SK-N-SH treated with all-trans-retinoic acid at 6 μM for 48 hours (cell line): ENCODE measurements around the gene WDFY2.

ENCODE experiments used
- ATAC-seq: fragments of 200-7000 bp; cut with Tn5 transposase; 3 replicates; pipeline ENCODE4 v1.9.1; 2020; ENCODE audit warnings: mild to moderate bottlenecking, moderate library complexity
- ARNTL ChIP-seq: fragments of 450-650 bp; formaldehyde crosslinking; IDR thresholded peaks from 2 replicates; pipeline ENCODE4 v1.5.0; 2020; ENCODE audit warnings: low read depth, mild to moderate bottlenecking, moderate library complexity, borderline replicate concordance
- BACH2 ChIP-seq: fragments of 250-450 bp; sonication (Bioruptor Pico); IDR thresholded peaks from 2 replicates; pipeline ENCODE4 v1.9.0; 2021; ENCODE audit warnings: mild to moderate bottlenecking, borderline replicate concordance
- CSDC2 ChIP-seq: fragments of 250-450 bp; sonication (Bioruptor Pico); IDR thresholded peaks from 2 replicates; pipeline ENCODE4 v1.5.0; 2020; ENCODE audit warnings: mild to moderate bottlenecking, moderate library complexity
- ESRRG ChIP-seq: fragments of 250-450 bp; sonication (Bioruptor Pico); IDR thresholded peaks from 2 replicates; pipeline ENCODE4 v1.6.1; 2021; ENCODE audit warnings: mild to moderate bottlenecking
- GLIS3 ChIP-seq: fragments of 250-450 bp; sonication (Bioruptor Pico); IDR thresholded peaks from 2 replicates; pipeline ENCODE4 v1.5.0; 2020; ENCODE audit warnings: mild to moderate bottlenecking, moderate library complexity
- ISL1 ChIP-seq: fragments of 250-450 bp; sonication (Bioruptor Pico); IDR thresholded peaks from 2 replicates; pipeline ENCODE4 v2.1.2; 2022; ENCODE audit warnings: mild to moderate bottlenecking, moderate library complexity
- OSR1 ChIP-seq: fragments of 250-450 bp; sonication (Bioruptor Pico); IDR thresholded peaks from 2 replicates; pipeline ENCODE4 v1.8.0; 2022; ENCODE audit warnings: moderate library complexity, mild to moderate bottlenecking, inconsistent platforms
- PPARA ChIP-seq: fragments of 250-450 bp; sonication (Bioruptor Pico); IDR thresholded peaks from 2 replicates; pipeline ENCODE4 v1.5.0; 2020; ENCODE audit warnings: mild to moderate bottlenecking, borderline replicate concordance
- RARB ChIP-seq: fragments of 250-450 bp; sonication (Bioruptor Pico); IDR thresholded peaks from 2 replicates; pipeline ENCODE4 v1.8.0; 2021; ENCODE audit warnings: mild to moderate bottlenecking, moderate library complexity
- SNAI2 ChIP-seq: fragments of 250-450 bp; sonication (Bioruptor Pico); IDR thresholded peaks from 2 replicates; pipeline ENCODE4 v1.5.0; 2020; ENCODE audit warnings: mild to moderate bottlenecking, moderate library complexity
- TOX ChIP-seq: fragments of 250-450 bp; sonication (Bioruptor Pico); IDR thresholded peaks from 2 replicates; pipeline ENCODE4 v1.8.0; 2021; ENCODE audit warnings: mild to moderate bottlenecking, moderate library complexity, borderline replicate concordance
- ZC3H10 ChIP-seq: fragments of 250-450 bp; sonication (Bioruptor Pico); IDR thresholded peaks from 2 replicates; pipeline ENCODE4 v1.5.1; 2021; ENCODE audit warnings: mild to moderate bottlenecking, moderate library complexity
- ZFP3 ChIP-seq: fragments of 250-450 bp; sonication (Bioruptor Pico); IDR thresholded peaks from 2 replicates; pipeline ENCODE4 v1.5.0; 2020; ENCODE audit warnings: mild to moderate bottlenecking, moderate library complexity
- ZFP30 ChIP-seq: fragments of 450-650 bp; formaldehyde crosslinking; IDR thresholded peaks from 2 replicates; pipeline ENCODE4 v1.5.0; 2022; ENCODE audit warnings: mild to moderate bottlenecking, moderate library complexity
- ZNF565 ChIP-seq: fragments of 450-650 bp; formaldehyde crosslinking; conservative IDR thresholded peaks from 2 replicates; pipeline ENCODE4 v1.5.0; 2020; ENCODE audit warnings: low read depth, mild to moderate bottlenecking, moderate library complexity
- ZNF70 ChIP-seq: fragments of 450-650 bp; formaldehyde crosslinking; IDR thresholded peaks from 2 replicates; pipeline ENCODE4 v1.5.0; 2020; ENCODE audit warnings: mild to moderate bottlenecking, moderate library complexity
- ZNF8 ChIP-seq: fragments of 450-650 bp; formaldehyde crosslinking; IDR thresholded peaks from 2 replicates; pipeline ENCODE4 v1.5.0; 2020; ENCODE audit warnings: mild to moderate bottlenecking, moderate library complexity
- TF ChIP-seq, protein P1 (sequence below): fragments of 250-450 bp; sonication (Bioruptor Pico); IDR thresholded peaks from 2 replicates; pipeline ENCODE4 v1.8.0; 2020; ENCODE audit warnings: mild to moderate bottlenecking, moderate library complexity, borderline replicate concordance
- TF ChIP-seq, protein P2 (sequence below): fragments of 250-450 bp; sonication (Bioruptor Pico); IDR thresholded peaks from 2 replicates; pipeline ENCODE4 v1.5.1; 2020; ENCODE audit warnings: low read depth, mild to moderate bottlenecking, moderate library complexity
- TF ChIP-seq, protein P3 (sequence below): fragments of 250-450 bp; sonication (Bioruptor Pico); IDR thresholded peaks from 2 replicates; pipeline ENCODE4 v1.5.1; 2021; ENCODE audit warnings: mild to moderate bottlenecking, moderate library complexity
- TF ChIP-seq, protein P4 (sequence below): fragments of 250-450 bp; sonication (Bioruptor Pico); IDR thresholded peaks from 2 replicates; pipeline ENCODE4 v1.5.0; 2020; ENCODE audit warnings: mild to moderate bottlenecking, moderate library complexity

The WDFY2 gene

DNA sequence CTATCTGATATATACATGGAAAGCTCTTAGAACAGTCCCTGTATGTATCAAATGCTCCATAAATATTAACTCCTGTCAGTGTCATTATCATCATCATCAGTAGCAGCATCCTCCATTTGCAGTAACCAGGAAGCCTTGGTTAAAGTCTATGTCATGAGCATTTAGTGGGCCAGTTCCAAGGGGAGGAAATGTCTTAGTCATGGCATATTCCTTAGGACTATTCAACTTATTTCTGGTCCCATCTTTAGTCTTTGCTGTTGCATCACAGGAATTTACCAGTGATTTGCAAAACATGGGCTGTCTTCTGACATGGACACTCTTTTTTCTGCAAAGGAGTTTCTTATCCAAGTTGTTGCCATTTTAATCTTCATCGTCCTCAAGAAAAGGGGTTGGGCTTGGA lies 98.4 kb downstream of the WDFY2 start:
- TF ChIP-seq, protein P1, sequence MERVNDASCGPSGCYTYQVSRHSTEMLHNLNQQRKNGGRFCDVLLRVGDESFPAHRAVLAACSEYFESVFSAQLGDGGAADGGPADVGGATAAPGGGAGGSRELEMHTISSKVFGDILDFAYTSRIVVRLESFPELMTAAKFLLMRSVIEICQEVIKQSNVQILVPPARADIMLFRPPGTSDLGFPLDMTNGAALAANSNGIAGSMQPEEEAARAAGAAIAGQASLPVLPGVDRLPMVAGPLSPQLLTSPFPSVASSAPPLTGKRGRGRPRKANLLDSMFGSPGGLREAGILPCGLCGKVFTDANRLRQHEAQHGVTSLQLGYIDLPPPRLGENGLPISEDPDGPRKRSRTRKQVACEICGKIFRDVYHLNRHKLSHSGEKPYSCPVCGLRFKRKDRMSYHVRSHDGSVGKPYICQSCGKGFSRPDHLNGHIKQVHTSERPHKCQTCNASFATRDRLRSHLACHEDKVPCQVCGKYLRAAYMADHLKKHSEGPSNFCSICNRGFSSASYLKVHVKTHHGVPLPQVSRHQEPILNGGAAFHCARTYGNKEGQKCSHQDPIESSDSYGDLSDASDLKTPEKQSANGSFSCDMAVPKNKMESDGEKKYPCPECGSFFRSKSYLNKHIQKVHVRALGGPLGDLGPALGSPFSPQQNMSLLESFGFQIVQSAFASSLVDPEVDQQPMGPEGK (CRISPR knock-in tag) = no peak
- TF ChIP-seq SNAI2 (CRISPR knock-in tag) = no peak
- TF ChIP-seq BACH2 (CRISPR knock-in tag) = no peak
- TF ChIP-seq, protein P2, sequence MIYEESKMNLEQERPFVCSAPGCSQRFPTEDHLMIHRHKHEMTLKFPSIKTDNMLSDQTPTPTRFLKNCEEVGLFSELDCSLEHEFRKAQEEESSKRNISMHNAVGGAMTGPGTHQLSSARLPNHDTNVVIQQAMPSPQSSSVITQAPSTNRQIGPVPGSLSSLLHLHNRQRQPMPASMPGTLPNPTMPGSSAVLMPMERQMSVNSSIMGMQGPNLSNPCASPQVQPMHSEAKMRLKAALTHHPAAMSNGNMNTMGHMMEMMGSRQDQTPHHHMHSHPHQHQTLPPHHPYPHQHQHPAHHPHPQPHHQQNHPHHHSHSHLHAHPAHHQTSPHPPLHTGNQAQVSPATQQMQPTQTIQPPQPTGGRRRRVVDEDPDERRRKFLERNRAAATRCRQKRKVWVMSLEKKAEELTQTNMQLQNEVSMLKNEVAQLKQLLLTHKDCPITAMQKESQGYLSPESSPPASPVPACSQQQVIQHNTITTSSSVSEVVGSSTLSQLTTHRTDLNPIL = no peak
- no peak for TF ChIP-seq ZFP30 (CRISPR knock-in tag)
- no peak for TF ChIP-seq ZNF565 (CRISPR knock-in tag)
- no peak for TF ChIP-seq RARB (CRISPR knock-in tag)
- TF ChIP-seq PPARA (CRISPR knock-in tag) = no peak
- TF ChIP-seq OSR1 (CRISPR knock-in tag) = no peak
- TF ChIP-seq ZNF70 = no peak
- TF ChIP-seq TOX = no peak
- TF ChIP-seq, protein P3, sequence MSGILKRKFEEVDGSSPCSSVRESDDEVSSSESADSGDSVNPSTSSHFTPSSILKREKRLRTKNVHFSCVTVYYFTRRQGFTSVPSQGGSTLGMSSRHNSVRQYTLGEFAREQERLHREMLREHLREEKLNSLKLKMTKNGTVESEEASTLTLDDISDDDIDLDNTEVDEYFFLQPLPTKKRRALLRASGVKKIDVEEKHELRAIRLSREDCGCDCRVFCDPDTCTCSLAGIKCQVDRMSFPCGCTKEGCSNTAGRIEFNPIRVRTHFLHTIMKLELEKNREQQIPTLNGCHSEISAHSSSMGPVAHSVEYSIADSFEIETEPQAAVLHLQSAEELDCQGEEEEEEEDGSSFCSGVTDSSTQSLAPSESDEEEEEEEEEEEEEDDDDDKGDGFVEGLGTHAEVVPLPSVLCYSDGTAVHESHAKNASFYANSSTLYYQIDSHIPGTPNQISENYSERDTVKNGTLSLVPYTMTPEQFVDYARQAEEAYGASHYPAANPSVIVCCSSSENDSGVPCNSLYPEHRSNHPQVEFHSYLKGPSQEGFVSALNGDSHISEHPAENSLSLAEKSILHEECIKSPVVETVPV (CRISPR knock-in tag) = no peak
- no peak for TF ChIP-seq ZC3H10
- TF ChIP-seq ESRRG = no peak
- no peak for TF ChIP-seq ZNF8 (CRISPR knock-in tag)
- no peak for TF ChIP-seq ZFP3 (CRISPR knock-in tag)
- TF ChIP-seq CSDC2 (CRISPR knock-in tag) = no peak
- TF ChIP-seq, protein P4, sequence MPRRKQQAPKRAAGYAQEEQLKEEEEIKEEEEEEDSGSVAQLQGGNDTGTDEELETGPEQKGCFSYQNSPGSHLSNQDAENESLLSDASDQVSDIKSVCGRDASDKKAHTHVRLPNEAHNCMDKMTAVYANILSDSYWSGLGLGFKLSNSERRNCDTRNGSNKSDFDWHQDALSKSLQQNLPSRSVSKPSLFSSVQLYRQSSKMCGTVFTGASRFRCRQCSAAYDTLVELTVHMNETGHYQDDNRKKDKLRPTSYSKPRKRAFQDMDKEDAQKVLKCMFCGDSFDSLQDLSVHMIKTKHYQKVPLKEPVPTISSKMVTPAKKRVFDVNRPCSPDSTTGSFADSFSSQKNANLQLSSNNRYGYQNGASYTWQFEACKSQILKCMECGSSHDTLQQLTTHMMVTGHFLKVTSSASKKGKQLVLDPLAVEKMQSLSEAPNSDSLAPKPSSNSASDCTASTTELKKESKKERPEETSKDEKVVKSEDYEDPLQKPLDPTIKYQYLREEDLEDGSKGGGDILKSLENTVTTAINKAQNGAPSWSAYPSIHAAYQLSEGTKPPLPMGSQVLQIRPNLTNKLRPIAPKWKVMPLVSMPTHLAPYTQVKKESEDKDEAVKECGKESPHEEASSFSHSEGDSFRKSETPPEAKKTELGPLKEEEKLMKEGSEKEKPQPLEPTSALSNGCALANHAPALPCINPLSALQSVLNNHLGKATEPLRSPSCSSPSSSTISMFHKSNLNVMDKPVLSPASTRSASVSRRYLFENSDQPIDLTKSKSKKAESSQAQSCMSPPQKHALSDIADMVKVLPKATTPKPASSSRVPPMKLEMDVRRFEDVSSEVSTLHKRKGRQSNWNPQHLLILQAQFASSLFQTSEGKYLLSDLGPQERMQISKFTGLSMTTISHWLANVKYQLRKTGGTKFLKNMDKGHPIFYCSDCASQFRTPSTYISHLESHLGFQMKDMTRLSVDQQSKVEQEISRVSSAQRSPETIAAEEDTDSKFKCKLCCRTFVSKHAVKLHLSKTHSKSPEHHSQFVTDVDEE = no peak
- no peak for TF ChIP-seq ARNTL
- TF ChIP-seq GLIS3 (CRISPR knock-in tag) = no peak
- ATAC-seq = no peak

DNA sequence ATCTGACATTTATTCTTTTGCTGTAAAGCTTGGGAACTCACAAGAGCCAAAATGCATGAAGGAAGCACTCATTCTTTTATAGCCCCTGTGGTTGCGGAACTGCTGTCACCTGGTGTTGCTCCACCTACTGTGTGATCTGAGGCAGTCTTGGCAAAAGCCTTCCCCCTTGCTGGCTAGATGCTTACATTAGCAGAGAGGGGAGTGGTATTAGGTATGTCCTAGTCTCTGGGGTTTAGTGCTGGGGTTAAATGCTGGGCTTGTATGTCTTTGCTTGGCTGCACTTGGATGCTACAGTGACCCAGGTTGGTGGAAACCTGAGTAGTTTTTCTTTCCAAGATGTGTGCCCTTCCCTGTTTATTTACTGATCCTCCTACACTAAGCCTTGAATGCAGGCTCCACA lies 99.3 kb downstream of the WDFY2 start:
- TF ChIP-seq BACH2 (CRISPR knock-in tag) (no peak), RARB (CRISPR knock-in tag) (no peak), CSDC2 (CRISPR knock-in tag) (no peak)
- TF ChIP-seq, protein P4 = no peak
- ATAC-seq = no peak

DNA sequence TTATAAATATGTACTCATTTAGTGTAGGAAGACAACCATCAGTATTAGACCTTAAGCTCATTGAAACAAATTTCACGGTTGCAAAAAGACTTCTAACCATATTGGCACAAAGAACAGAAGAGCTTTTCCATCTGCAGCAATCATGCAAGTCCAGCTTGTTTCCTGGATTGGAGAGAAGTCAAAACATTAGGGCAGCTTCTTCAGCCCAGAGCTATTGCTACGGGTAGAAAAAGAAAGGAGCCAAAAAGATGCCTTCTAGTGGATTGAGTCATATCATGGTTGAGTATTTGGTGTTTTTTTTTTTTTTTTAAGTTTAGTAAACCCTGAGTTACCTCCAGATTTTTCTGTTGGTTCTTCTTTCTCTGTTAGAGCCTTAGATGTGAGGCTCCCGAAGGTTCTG lies 99.8 kb downstream of the WDFY2 start:
- ATAC-seq = no peak
- TF ChIP-seq ARNTL = no peak
- no peak for TF ChIP-seq RARB (CRISPR knock-in tag)
- TF ChIP-seq, protein P4 = no peak
- TF ChIP-seq ISL1 = no peak
- TF ChIP-seq SNAI2 (CRISPR knock-in tag) = no peak
- TF ChIP-seq PPARA (CRISPR knock-in tag) = no peak
- TF ChIP-seq ZC3H10 = no peak
- TF ChIP-seq, protein P3 (CRISPR knock-in tag) = no peak
- TF ChIP-seq GLIS3 (CRISPR knock-in tag) = no peak
- no peak for TF ChIP-seq OSR1 (CRISPR knock-in tag)
- no peak for TF ChIP-seq ZFP30 (CRISPR knock-in tag)
- TF ChIP-seq, protein P1 (CRISPR knock-in tag) = no peak
